H1 (cell line): Measurements from ENCODE around the gene ASMT. TPM values are rescaled to one million over a fixed set of nuclear protein-coding genes. Genes with fewer than 3 reads are reported as not detected.

ENCODE experiments used
- CTCF ChIA-PET: fragments of 300-600 bp; sonication (Branson Sonifier 250); formaldehyde crosslinking; loops from one replicate; lab custom pipeline; 2021; ENCODE audit not compliant: partially characterized antibody; lab: Charles Lee
- POLR2A ChIA-PET: fragments of 300-600 bp; sonication (Branson Sonifier 250); formaldehyde crosslinking; loops from one replicate; lab custom pipeline; 2021; ENCODE audit warnings: inconsistent platforms; ENCODE audit not compliant: partially characterized antibody; lab: Charles Lee
- DNase-seq, 2 experiments: peaks; one replicate each; pipeline versions ENCODE4 v3.0.0 to v3.0.0-alpha.2; 2010 to 2022; ENCODE audit warnings: low spot score in 2 of 2, low read depth in 1 of 2, mixed read lengths in 1 of 2
- FAIRE-seq: peaks from 2 replicates; lab custom pipeline; 2011; peaks lifted over from hg19 to GRCh38; lab: Jason Lieb, UNC
- H2AFZ ChIP-seq: 2 replicates; pipeline ENCODE4 v1.8.1; 2012; ENCODE audit warnings: low read length, inconsistent platforms
- H2AK5ac ChIP-seq: 2 replicates; pipeline ENCODE4 v1.6.1; 2013; ENCODE audit warnings: low read depth, low read length
- H2BK120ac ChIP-seq: replicated peaks from 2 replicates; pipeline ENCODE3; 2013; ENCODE audit warnings: low read depth, low read length, inconsistent platforms
- H2BK12ac ChIP-seq: 2 replicates; pipeline ENCODE4 v1.6.1; 2013; ENCODE audit warnings: low read depth, low read length
- H2BK15ac ChIP-seq: 2 replicates; pipeline ENCODE4 v1.6.1; 2013; ENCODE audit warnings: low read length
- H2BK20ac ChIP-seq: 2 replicates; pipeline ENCODE4 v1.6.1; 2013; ENCODE audit warnings: low read length
- H2BK5ac ChIP-seq: 2 replicates; pipeline ENCODE4 v1.6.1; 2013; ENCODE audit warnings: low read depth, low read length
- H3K14ac ChIP-seq: 2 replicates; pipeline ENCODE4 v1.6.1; 2013; ENCODE audit warnings: inconsistent platforms; ENCODE audit not compliant: insufficient read length
- H3K18ac ChIP-seq: 2 replicates; pipeline ENCODE4 v1.6.1; 2013; ENCODE audit warnings: low read length; ENCODE audit errors: extremely low read depth
- H3K23ac ChIP-seq: 2 replicates; pipeline ENCODE4 v1.6.1; 2013; ENCODE audit warnings: inconsistent platforms; ENCODE audit not compliant: insufficient read length
- H3K23me2 ChIP-seq: 2 replicates; pipeline ENCODE4 v1.6.1; 2013; ENCODE audit warnings: low read depth, low read length
- H3K27ac ChIP-seq: 2 replicates; pipeline ENCODE4 v1.6.1; 2011; ENCODE audit warnings: low read depth, low read length, inconsistent platforms
- H3K27me3 ChIP-seq, 4 experiments: replicated peaks in 1 of 4; 1 replicate in 1 of 4; 2 replicates in 3 of 4; pipeline versions ENCODE4 v1.6.1 to v1.8.1; 2011 to 2013; ENCODE audit warnings: low read length in 3 of 4, mild to moderate bottlenecking in 3 of 4, inconsistent platforms in 2 of 4, mixed read lengths in 2 of 4, moderate library complexity in 1 of 4; ENCODE audit not compliant: control insufficient read depth in 3 of 4, insufficient read depth in 3 of 4; ENCODE audit errors: extremely low read depth in 1 of 4
- H3K36me3 ChIP-seq, 4 experiments: 2 replicates each; pipeline versions ENCODE4 v1.6.1 to v1.8.1; 2011 to 2013; ENCODE audit warnings: mild to moderate bottlenecking in 4 of 4, low read length in 3 of 4, moderate library complexity in 2 of 4, control low read depth in 1 of 4, inconsistent platforms in 1 of 4; ENCODE audit not compliant: insufficient read depth in 4 of 4, control insufficient read depth in 2 of 4
- H3K4ac ChIP-seq: replicated peaks from 2 replicates; pipeline ENCODE3; 2013; ENCODE audit warnings: low read length, low read depth, mixed read lengths, inconsistent platforms; ENCODE audit not compliant: insufficient read length
- H3K4me1 ChIP-seq, 4 experiments: replicated peaks in 1 of 4; 1 replicate in 1 of 4; 2 replicates in 3 of 4; pipeline versions ENCODE4 v1.6.1 to v1.8.1; 2011 to 2013; ENCODE audit warnings: low read length in 3 of 4, inconsistent platforms in 2 of 4, mixed read lengths in 1 of 4; ENCODE audit not compliant: insufficient read depth in 4 of 4, control insufficient read depth in 3 of 4
- H3K4me2 ChIP-seq, 2 experiments: 2 replicates each; pipeline versions ENCODE4 v1.6.1 to v1.8.1; 2011 to 2013; ENCODE audit warnings: low read depth in 2 of 2, low read length in 2 of 2, control low read depth in 1 of 2, inconsistent platforms in 1 of 2, mild to moderate bottlenecking in 1 of 2; ENCODE audit not compliant: insufficient read depth in 1 of 2
- H3K4me3 ChIP-seq, 4 experiments: fragments of 200-600, 300-600 bp in 1 of 4; sonication (generic), shearing (Covaris generic), sonication (Bioruptor Twin) in 1 of 4; 2 replicates each; pipeline versions ENCODE4 v1.5.1 to v1.8.1; 2011 to 2016; ENCODE audit warnings: low read length in 4 of 4, low read depth in 3 of 4, control low read depth in 2 of 4, inconsistent platforms in 2 of 4, mild to moderate bottlenecking in 2 of 4, mixed read lengths in 1 of 4, moderate library complexity in 1 of 4; ENCODE audit not compliant: insufficient read depth in 2 of 4; ENCODE audit errors: extremely low read depth in 1 of 4
- H3K56ac ChIP-seq: replicated peaks from 2 replicates; pipeline ENCODE3; 2013; ENCODE audit warnings: low read depth, mild to moderate bottlenecking, mixed read lengths, low read length, inconsistent platforms; ENCODE audit not compliant: insufficient read length
- H3K79me1 ChIP-seq: 2 replicates; pipeline ENCODE4 v1.6.1; 2013; ENCODE audit warnings: low read depth, low read length, control low read depth
- H3K79me2 ChIP-seq, 2 experiments: 2 replicates each; pipeline versions ENCODE4 v1.6.1 to v1.8.1; 2012 to 2013; ENCODE audit warnings: low read length in 2 of 2, mild to moderate bottlenecking in 2 of 2, inconsistent platforms in 1 of 2; ENCODE audit not compliant: insufficient read depth in 2 of 2, control insufficient read depth in 1 of 2
- H3K9ac ChIP-seq, 4 experiments: replicated peaks in 1 of 4; 1 replicate in 1 of 4; 2 replicates in 3 of 4; pipeline versions ENCODE4 v1.6.1 to v1.8.1; 2011 to 2013; ENCODE audit warnings: low read depth in 3 of 4, low read length in 3 of 4, control low read depth in 2 of 4, mild to moderate bottlenecking in 2 of 4, moderate library complexity in 2 of 4, inconsistent platforms in 1 of 4; ENCODE audit errors: extremely low read depth in 1 of 4
- H3K9me3 ChIP-seq, 2 experiments: 2 replicates each; pipeline versions ENCODE4 v1.6.1 to v1.8.1; 2012 to 2013; ENCODE audit warnings: mild to moderate bottlenecking in 2 of 2, moderate library complexity in 2 of 2, control low read depth in 1 of 2, inconsistent platforms in 1 of 2, low read depth in 1 of 2, low read length in 1 of 2, mixed read lengths in 1 of 2; ENCODE audit not compliant: insufficient read depth in 2 of 2
- H4K20me1 ChIP-seq, 2 experiments: replicated peaks in 1 of 2; 2 replicates each; pipeline versions ENCODE3 to v1.8.1; 2011 to 2013; ENCODE audit warnings: inconsistent platforms in 2 of 2, low read length in 2 of 2, mild to moderate bottlenecking in 1 of 2; ENCODE audit not compliant: insufficient read depth in 2 of 2, control insufficient read depth in 1 of 2
- H4K5ac ChIP-seq: 2 replicates; pipeline ENCODE4 v1.6.1; 2013; ENCODE audit warnings: low read length, low read depth, mixed read lengths, inconsistent platforms; ENCODE audit not compliant: insufficient read length
- H4K8ac ChIP-seq: 2 replicates; pipeline ENCODE4 v1.8.0; 2013; ENCODE audit warnings: mild to moderate bottlenecking, moderate library complexity, low read length, inconsistent platforms; ENCODE audit not compliant: insufficient read depth; ENCODE audit errors: extremely low read depth
- H4K91ac ChIP-seq: replicated peaks from 2 replicates; pipeline ENCODE3; 2013; ENCODE audit warnings: low read length, mixed read lengths, inconsistent platforms; ENCODE audit not compliant: insufficient read length
- BACH1 ChIP-seq: IDR thresholded peaks from 2 replicates; pipeline ENCODE4 v1.6.1; 2012; ENCODE audit warnings: low read length, improper control_type of control experiment
- EGR1 ChIP-seq: IDR thresholded peaks from 2 replicates; pipeline ENCODE4 v1.6.1; 2011; ENCODE audit warnings: low read depth, low read length, borderline replicate concordance
- HDAC6 ChIP-seq: IDR thresholded peaks from one replicate; pipeline ENCODE4 v1.7.1; 2012; ENCODE audit warnings: low read depth, mild to moderate bottlenecking, inconsistent platforms, low read length, moderate library complexity
- RBBP5 ChIP-seq: IDR thresholded peaks from 2 replicates; pipeline ENCODE4 v1.7.1; 2012; ENCODE audit warnings: low read depth, mild to moderate bottlenecking, inconsistent platforms, low read length, moderate library complexity, borderline replicate concordance
- WGBS, 2 experiments: shearing (Covaris generic) in 1 of 2; methylation state at CpG; one replicate each; pipeline versions ENCODE4 v1.1.6 to v1.1.7; 2013 to 2015; ENCODE audit warnings: low lambda C conversion rate in 2 of 2, mixed read lengths in 2 of 2, inconsistent platforms in 1 of 2, low coverage in 1 of 2, missing lambda C conversion rate in 1 of 2; ENCODE audit not compliant: insufficient replicate concordance in 2 of 2, insufficient coverage in 1 of 2, insufficient read length in 1 of 2; ENCODE audit errors: extremely low coverage in 1 of 2, missing lambda C conversion rate in 1 of 2; 5-methylcytosine and 5-hydroxymethylcytosine counted together
- polyA plus RNA-seq, 7 experiments: library from polyadenylated mRNA; depleted of rRNA in 3 of 7; stranded (reverse) in 5 of 7; unstranded in 2 of 7; fragments of >200 nt in 5 of 7; fragments of 200-250 nt in 2 of 7; gene quantifications; 1 replicate in 5 of 7; 2 replicates in 1 of 7; 4 replicates in 1 of 7; pipeline versions ENCODE4 v1.2.1 to v1.2.3, GENCODE V29; 2011 to 2013; ENCODE audit warnings: missing spikeins in 2 of 7, mixed read lengths in 2 of 7
- total RNA-seq: library from RNA; stranded (reverse); fragmentation: NEBNext Ultra II Directional; extraction: Animal tissue kit (Norgen Biotek cat#: 25700); gene quantifications from 2 replicates; pipeline ENCODE4 v1.2.1, GENCODE V29; 2021
- TF ChIP-seq, protein P1 (sequence below): IDR thresholded peaks from 2 replicates; pipeline ENCODE4 v1.6.1; 2012; ENCODE audit warnings: low read length, inconsistent platforms

ASMT gene
- total and polyA plus RNA-seq, 2 of the 8 experiments (the other 6 are each of a cell fraction or from before 2014, with no cell fraction given) = 1.5 to 3.1 TPM

- no peak overlapping the region for H2BK15ac ChIP-seq
- POLR2A ChIA-PET = no interaction called here
- H3K4me3 ChIP-seq = no peak overlapping the region
- no peak overlapping the region for H2BK5ac ChIP-seq
- no peak overlapping the region for H3K4me2 ChIP-seq
- H3K56ac ChIP-seq = no peak overlapping the region
- no peak overlapping the region for H4K91ac ChIP-seq
- H3K9ac ChIP-seq = no peak overlapping the region
- no peak overlapping the region for H3K27ac ChIP-seq
- FAIRE-seq (no peak), DNase-seq (no peak)
- H3K23ac ChIP-seq = no peak overlapping the region
- peaks cover 25 to 65% (median 52%) of the 10 kb centered on the region in 4 experiments for H3K36me3 ChIP-seq
- peaks cover 0 to 16% of the 10 kb centered on the region in 2 experiments; a peak in 2 of 4 replicates for H3K79me2 ChIP-seq
- H4K5ac ChIP-seq = no peak overlapping the region
- H3K9me3 ChIP-seq = no peaks in the 10 kb centered on the region
- WGBS, 2 experiments = 99% methylated on average over 34 of the region's 58 CpGs; no CpG with 5 or more reads in 1 of the 2 experiments
- H4K8ac ChIP-seq = no peak overlapping the region
- H2AFZ ChIP-seq = no peak overlapping the region
- H3K79me1 ChIP-seq = peaks cover 13% of the 10 kb centered on the region
- H3K14ac ChIP-seq = no peak overlapping the region
- no peaks in the 10 kb centered on the region for H3K4me1 ChIP-seq
- H3K18ac ChIP-seq = no peak overlapping the region
- H2BK20ac ChIP-seq = no peak overlapping the region
- CTCF ChIA-PET = no interaction called here
- no peak overlapping the region for H2BK12ac ChIP-seq
- H4K20me1 ChIP-seq = peaks cover 3 to 24% of the 10 kb centered on the region in 2 experiments
- H3K4ac ChIP-seq = no peak overlapping the region
- no peak overlapping the region for H2AK5ac ChIP-seq
- no peak overlapping the region for H2BK120ac ChIP-seq
- 0 out of 7 replicates have a peak, but pooled peaks cover 0 to 2% (median 0%) of the 10 kb centered on the region in 4 experiments for H3K27me3 ChIP-seq
- H3K23me2 ChIP-seq = no peaks in the 10 kb centered on the region
- TF ChIP-seq HDAC6 (no peak), RBBP5 (no peak), EGR1 (no peak), BACH1 (no peak)
- TF ChIP-seq, protein P1, sequence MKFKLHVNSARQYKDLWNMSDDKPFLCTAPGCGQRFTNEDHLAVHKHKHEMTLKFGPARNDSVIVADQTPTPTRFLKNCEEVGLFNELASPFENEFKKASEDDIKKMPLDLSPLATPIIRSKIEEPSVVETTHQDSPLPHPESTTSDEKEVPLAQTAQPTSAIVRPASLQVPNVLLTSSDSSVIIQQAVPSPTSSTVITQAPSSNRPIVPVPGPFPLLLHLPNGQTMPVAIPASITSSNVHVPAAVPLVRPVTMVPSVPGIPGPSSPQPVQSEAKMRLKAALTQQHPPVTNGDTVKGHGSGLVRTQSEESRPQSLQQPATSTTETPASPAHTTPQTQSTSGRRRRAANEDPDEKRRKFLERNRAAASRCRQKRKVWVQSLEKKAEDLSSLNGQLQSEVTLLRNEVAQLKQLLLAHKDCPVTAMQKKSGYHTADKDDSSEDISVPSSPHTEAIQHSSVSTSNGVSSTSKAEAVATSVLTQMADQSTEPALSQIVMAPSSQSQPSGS = no peak
Measured at GRCh38 chrX:1601051-1601767, 13.7 kb upstream of the ASMT start.
